HG02852 (cell line): ENCODE measurements around the gene ARHGAP36.

Experiments used
- ATAC-seq: cut with Tn5 transposase; IDR thresholded peaks from one replicate; pipeline ENCODE4 v1.9.1; 2021; ENCODE audit warnings: mild to moderate bottlenecking, moderate library complexity; ENCODE audit not compliant: unreplicated experiment

Gene ARHGAP36

DNA sequence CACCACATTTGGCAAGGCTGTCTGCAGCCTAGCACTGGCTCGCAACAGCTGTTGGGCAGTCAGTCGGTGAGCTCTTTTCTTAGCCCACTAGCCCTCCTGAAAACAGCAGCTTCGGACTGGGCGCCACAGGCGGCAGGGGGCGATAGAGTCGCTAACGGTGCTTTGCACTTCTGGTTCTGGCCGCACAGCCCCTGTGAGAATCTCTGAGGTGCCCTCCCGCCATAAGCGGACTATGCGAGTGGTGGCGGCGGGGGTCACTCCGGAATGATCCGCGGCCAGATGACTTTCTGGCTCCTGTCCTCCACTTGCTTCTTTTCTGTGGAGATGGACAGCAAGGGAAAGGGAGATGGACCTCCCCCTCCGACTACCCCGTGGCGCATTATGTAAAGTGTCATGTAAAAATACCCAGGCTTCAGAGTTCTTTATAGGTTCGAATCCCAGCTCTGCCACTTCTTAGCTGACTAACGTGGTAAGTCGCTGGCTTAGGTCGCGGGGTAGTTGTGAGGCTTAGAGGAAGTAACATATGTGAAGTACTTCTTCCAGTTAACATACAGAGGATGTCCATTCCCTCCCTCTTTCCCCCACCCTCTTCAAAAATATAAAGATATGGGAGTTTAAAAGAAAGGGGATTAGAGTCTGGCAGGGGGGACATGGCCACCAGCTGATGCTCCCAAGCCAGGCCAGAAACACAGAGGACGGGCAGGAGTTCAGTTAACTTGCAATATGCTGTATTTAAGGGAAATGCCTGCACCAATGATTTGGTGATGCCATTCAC, 11.0 kb downstream of the ARHGAP36 start:
- ATAC-seq: no peak

DNA sequence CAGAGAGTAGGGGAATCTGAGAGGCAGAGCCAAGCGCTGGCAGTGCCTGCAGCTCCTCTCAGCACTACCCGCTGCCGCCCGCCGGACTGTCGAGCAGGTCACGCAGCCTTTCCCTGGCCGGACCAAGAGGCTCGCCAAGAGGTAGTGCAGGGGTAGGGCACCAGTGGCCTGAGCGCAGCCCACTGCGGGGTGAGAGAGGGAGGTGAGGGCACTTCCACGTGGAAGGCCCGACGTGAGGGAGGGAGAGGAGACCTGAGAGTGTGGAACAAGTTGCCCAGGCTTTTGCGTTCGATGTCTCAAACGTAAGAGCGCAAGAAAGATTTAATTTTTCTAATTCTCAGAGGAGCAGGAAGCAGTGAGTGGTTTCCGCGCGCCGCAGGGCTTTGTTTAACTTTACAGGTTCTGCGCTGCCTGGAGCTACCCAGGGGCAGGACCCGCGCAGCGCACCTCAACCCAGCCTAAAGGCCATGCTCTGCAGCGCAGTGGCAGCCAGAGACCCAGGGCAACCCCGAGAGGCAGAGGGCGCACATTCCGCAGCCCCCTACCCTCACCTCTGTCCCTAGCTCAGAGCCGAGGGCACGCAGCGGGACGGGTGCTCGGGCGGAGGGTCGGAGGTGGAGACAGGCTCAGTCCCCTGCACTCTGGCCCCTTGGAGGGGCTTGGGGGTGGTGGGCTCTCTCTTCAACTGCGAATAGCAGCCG, 14.9 kb downstream of the ARHGAP36 start:
- ATAC-seq: no peak

DNA sequence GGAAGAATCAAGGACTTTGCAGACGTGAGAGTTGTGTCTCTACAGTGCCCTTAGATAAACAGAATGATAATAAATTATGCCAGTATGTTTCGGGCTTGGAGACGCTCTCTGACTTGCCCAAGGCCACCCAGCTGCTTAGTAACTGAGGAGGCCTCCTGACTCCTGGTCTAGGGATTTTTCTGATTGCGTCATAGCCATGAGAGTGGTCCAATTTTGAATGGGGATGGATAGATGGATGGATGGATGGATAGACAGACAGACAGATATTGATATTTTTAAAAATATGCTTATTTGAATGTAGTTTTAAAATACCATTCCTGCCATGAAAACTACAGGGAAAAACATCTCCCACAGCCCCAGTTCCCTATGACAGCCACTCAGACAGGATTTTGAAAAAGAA, 15.5 kb downstream of the ARHGAP36 start:
- no peak for ATAC-seq

DNA sequence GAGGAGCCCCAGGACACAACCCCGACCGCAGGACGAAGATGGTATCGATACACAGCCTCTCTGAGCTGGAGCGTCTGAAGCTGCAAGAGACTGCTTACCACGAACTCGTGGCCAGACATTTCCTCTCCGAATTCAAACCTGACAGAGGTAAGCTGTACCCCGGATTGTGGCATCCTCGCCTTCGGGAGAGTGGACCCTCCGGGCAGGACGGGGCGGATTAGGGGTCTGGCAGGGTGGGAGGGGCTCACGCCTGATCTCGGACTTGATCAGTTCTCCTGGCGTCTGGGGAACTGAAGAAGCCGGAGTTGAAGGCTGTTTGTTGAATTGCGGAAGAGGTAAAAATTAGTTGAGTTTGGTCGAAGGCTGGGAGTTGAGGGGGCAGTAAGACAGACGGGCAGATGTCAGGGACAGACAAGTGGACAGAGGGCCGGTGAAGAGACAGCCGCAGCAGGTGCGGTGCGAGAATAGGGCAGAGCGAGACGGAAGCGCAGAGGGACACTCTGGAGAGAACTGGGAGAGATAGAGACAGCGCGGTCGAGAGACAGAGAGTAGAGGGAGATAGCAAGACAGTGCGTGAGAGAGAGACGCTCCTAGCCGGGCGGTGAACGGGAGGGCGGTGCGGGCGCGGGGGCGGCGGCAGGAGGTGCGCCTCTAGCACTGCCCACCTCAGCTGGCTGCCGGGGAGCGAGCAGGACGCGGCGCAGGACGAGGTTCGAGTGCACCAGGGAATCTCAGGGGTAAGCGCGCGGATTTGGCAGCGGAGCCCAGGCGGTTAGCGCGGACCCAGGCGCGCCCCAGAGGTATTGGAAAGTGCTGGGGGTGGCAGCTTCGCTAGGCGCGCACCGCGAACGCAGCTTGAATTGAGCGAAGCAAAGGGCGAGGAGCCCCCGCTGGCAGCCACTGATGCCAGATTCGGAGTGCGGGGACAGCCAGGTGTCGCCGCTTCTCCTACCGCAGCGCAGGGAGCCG, 23.9 kb downstream of the ARHGAP36 start:
- no peak for ATAC-seq

DNA sequence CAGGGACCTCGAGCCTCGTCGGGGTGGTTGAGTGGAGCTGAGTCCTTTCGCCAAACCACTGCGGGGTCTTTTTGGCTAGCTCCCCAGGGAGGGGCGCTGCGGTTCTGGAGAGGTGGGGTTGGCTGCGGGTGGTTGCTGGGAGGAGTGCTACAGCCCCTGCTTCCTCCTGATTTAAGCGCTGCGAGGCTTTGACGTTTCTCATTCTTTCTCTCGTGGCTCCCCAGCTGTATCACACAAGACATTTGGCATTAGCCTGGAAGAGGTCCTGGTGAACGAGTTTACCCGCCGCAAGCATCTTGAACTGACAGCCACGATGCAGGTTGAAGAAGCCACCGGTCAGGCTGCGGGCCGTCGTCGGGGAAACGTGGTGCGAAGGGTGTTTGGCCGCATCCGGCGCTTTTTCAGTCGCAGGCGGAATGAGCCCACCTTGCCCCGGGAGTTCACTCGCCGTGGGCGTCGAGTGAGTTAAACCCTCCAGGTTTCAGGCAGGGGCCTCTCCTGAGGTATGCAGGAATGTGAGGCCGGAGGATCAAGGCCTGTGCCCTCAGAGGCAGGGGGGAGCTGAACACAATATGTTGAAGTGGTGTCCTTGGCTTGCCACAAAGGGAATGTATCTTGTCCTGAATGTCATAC, 25.5 kb downstream of the ARHGAP36 start:
- ATAC-seq: no peak

DNA sequence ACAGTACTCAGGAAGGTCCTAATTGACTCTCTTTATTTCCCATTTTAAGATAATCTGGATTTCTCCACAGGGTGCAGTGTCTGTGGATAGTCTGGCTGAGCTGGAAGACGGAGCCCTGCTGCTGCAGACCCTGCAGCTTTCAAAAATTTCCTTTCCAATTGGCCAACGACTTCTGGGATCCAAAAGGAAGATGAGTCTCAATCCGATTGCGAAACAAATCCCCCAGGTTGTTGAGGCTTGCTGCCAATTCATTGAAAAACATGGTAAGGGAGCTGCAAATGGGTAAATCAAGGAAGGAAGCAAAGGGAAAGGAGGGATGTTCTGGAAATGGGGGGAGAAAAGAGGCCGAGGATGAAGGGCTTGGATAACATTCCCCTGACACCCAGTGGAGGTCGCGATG, 26.0 kb downstream of the ARHGAP36 start:
- ATAC-seq: no peak

DNA sequence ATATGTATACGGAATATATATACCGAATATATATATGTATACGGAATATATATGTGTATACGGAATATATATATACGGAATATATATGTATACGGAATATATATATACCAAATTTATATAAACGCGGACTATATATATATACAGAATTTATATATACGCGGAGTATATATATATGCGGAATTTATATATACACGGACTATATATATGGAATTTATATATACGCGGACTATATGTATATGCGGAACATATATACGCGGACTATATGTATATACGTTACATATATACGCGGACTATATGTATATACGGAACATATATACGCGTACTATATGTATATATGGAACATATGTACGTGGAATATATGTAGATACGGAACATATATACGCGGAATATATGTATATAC, 78.6 kb downstream of the ARHGAP36 start:
- no peak for ATAC-seq

DNA sequence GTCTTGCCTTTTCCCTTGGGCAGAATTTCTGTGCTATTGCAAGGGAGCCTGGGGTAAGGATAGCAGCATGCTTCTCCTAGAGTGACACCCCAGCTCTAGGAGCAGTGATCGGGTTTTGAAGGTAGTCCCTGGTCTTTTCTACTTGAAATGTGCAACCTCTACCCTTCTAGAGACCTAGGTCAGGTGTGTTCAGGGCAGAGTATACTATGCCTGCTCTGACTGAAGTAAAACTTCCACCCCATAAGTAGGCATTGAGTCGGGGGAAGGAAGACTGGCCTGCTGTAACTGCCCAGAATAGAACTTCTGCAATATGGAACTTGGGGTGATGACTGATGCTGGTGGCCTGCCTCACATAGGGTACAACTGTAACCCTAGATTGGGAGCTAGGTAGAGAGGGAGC, 80.9 kb downstream of the ARHGAP36 start:
- ATAC-seq: no peak
